RCC 7860 (cell line): ENCODE measurements around the gene XPR1.
"Not testable (repeated sequence)": the region's sequence is repeated elsewhere in the genome, so short reads cannot be mapped to it uniquely, and the experiment has no call there.

Experiments
- DNase-seq: peaks from one replicate; pipeline ENCODE4 v3.0.0-alpha.2; 2015; ENCODE audit warnings: low spot score
- FAIRE-seq: peaks from 2 replicates; lab custom pipeline; 2012; peaks lifted over from hg19 to GRCh38; lab: Jason Lieb, UNC

XPR1 gene

DNA sequence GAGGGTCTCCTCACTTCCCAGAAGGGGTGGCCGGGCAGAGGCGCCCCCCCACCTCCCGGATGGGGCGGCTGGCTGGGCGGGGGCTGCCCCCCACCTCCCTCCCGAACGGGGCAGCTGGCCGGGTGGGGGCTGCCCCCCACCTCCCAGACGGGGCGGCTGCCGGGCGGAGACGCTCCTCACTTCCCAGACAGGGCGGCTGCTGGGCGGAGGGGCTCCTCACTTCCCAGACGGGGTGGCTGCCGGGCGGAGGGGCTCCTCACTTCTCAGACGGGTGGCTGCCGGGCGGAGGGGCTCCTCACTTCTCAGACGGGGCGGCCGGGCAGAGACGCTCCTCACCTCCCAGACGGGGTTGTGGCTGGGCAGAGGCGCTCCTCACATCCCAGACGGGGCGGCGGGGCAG lies 78.9 kb downstream of the XPR1 start:
- DNase-seq, FAIRE-seq: not testable (repeated sequence)

DNA sequence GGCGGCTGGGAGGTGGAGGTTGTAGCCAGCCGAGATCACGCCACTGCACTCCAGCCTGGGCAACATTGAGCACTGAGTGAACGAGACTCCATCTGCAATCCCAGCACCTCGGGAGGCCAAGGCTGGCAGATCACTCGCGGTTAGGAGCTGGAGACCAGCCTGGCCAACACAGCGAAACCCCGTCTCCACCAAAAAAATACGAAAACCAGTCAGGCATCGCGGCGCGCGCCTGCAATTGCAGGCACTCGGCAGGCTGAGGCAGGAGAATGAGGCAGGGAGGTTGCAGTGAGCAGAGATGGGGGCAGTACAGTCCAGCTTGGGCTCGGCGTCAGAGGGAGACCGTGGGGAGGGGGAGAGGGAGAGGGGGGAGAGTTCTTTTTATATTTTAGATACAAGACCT lies 79.4 kb downstream of the XPR1 start:
- not testable (repeated sequence) for DNase-seq, FAIRE-seq

- FAIRE-seq = no peak
Measured at GRCh38 chr1:180720753-180721152, 88.9 kb downstream of the XPR1 start.

DNA sequence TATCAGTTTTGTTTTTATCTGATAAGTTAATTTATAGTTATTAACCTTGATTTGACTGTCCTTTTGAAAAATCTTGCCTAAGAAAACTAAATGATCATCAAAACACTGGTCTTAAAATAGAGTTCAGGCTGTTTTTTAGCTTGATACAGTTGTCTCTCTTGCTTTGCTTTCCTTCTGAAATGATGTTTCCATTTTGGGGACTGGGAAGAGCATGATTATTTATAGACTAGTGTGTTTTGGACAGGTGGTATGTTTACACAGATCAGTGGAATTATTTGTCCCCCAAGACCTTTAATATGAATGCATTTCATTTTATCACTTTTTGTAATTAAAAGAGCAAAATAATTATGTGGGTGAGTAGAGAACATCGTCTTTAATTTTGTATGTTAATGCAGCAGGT lies 90.8 kb downstream of the XPR1 start:
- DNase-seq = no peak
- no peak for FAIRE-seq

More at GRCh38 chr1:180720753-180721152, 88.9 kb downstream of the XPR1 start:
- DNase-seq = no peak

GRCh38 chr1:180724055-180724454 lies 92.2 kb downstream of the XPR1 start:
- no peak for FAIRE-seq

DNA sequence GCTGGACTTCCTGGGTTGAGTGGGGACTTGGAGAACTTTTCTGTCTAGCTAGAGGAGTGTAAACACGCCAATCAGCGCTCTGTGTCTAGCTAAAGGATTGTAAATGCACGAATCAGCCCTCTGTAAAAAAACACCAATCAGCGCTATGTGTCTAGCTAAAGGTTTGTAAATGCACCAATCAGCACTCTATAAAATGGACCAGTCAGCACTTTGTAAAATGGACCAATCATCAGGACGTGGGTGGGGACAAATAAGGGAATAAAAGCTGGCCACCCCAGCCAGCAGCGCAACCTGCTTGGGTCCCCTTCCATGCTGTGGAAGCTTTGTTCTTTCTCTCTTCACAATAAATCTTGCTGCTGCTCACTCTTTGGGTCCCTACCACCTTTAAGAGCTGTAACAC lies 94.2 kb downstream of the XPR1 start:
- not testable (repeated sequence) for FAIRE-seq

More at GRCh38 chr1:180724055-180724454, 92.2 kb downstream of the XPR1 start:
- DNase-seq = no peak

DNA sequence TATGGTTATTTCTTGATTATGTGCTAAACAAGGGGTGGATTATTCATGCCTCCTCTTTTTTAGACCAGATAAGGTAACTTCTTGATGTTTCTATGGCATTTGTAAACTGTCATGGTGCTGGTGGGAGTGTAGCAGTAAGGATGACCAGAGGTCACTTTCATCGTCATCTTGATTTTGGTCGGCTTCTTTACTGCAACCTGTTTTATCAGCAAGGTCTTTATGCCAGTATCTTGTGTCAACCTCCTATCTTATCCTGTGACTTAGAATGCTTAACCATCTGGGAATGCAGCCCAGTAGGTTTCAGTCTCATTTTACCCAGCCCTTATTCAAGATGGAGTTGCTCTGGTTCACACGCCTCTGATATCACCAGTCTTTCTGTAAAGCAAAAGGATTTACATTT lies 95.9 kb downstream of the XPR1 start:
- not testable (repeated sequence) for DNase-seq, FAIRE-seq

More for the DNA sequence above, 94.2 kb downstream of the XPR1 start:
- not testable (repeated sequence) for DNase-seq

DNA sequence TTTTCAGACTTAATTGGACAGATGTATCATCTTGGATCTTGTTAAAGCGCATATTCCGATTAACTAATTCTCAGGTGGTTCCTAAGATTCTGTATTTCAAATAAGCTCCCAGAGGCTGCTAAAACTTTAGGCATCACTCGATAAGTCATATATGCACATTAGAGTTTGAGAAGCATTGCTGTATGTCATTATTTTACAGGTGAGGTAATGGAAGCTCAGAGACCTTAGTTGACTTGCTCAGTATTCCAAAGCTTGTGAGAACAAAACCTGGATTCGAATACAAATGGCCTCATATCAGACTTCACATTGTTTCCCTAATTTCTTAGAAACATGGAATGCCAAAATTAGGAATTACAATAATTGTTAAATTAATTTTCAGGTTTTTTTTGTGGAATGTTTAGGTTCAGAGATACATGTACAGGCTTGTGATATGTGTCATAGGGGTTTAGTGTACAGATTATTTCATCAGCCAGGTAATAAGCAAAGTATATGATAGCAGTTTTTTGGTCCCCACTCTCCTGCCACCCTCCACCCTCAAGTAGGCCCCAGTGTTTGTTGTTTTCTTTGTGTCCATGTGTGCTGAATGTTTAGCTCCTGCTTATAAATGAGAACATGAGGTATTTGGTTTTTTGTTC lies 96.8 kb downstream of the XPR1 start:
- DNase-seq (no peak), FAIRE-seq (no peak)

GRCh38 chr1:180731131-180731530 lies 99.3 kb downstream of the XPR1 start:
- FAIRE-seq (no peak), DNase-seq (no peak)

- DNase-seq (no peak), FAIRE-seq (no peak)
Measured at GRCh38 chr1:180732866-180733265, 101.0 kb downstream of the XPR1 start.

- FAIRE-seq (no peak), DNase-seq (no peak)
Measured at GRCh38 chr1:180734366-180734765, 102.5 kb downstream of the XPR1 start.

DNA sequence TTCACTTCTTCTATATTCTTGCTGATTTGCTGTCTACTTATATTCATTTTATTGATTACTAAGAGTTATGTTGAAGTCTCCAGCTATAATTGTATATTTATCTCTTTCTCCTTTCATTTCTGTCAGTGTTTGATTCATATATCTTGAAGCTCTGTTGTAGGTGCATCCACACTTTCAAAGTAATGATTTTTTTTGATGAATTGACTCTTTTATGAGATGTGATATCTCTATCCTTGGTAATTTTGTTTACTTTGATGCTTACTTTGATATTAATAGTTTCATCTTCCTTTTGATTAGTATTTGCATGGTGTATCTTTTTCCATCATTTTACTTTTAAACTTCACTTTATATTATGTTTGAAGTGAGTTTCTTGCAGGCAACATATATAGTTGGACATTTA lies 110.8 kb downstream of the XPR1 start:
- no peak for FAIRE-seq
- DNase-seq = no peak

- DNase-seq (no peak), FAIRE-seq (no peak)
Measured at GRCh38 chr1:180743868-180744267, 112.0 kb downstream of the XPR1 start.

DNA sequence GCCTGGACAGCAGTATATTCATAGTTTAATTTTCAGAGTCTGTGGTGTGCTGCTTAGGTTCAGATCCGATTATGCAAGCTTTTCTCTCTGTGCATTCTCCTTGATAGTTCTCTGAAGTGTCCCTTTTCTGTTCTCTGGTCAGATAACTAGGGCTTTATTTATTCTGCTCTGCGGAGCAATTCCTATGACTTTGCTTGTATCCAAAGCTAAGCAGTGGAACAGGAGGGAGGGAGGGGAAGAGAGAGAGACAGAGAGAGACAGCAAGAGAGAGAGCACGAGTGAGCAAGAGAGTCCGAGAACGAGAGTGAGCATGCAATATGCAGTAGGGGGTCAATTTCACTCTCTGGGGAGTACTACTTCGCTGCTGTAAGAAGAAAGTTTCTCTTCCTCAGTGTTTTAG lies 113.3 kb downstream of the XPR1 start:
- FAIRE-seq = no peak

GRCh38 chr1:180751921-180752320 lies 120.1 kb downstream of the XPR1 start:
- FAIRE-seq (no peak), DNase-seq (no peak)

More for the DNA sequence above, 113.3 kb downstream of the XPR1 start:
- no peak for DNase-seq

GRCh38 chr1:180754453-180754852 lies 122.6 kb downstream of the XPR1 start:
- FAIRE-seq (no peak), DNase-seq (no peak)

GRCh38 chr1:180757657-180758056 lies 125.8 kb downstream of the XPR1 start:
- no peak for FAIRE-seq
- no peak for DNase-seq

DNA sequence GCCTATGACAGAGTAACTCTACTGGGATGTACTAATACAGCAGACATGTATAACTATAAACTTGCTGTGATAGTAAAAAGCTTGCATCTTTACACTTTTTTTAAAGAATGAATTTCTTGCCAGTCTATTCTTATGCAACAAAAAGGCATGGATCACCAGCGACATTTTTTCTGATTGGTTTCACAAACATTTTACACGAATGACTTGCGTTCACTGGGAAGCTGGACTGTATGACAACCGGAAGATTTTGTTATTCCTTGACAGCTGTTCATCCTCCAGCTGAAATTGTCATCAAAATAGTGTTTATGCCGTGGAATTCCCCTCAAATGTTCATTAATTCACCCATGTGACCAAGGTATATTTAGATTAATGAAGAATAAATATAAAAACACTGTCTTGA lies 131.0 kb downstream of the XPR1 start:
- DNase-seq (no peak), FAIRE-seq (no peak)

DNA sequence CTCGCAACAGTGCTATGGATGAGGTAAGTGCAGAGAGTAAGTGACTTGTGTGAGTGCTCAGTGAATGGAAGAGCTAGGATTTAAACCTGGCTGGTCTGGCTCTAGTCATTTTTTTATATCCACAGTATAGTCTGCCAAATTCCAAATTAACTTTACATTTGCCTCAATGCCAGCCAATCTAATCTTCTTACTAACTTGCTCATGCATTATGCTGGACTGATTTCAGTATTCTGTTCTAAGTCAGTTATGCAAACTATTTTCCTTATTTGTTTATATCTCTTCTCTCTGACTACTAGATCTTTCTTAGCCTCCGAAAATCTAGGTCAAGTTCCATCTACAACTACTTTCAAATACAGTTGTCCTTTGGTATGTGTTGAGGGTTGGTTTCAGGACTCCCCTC lies 133.3 kb downstream of the XPR1 start:
- no peak for FAIRE-seq
- no peak for DNase-seq

DNA sequence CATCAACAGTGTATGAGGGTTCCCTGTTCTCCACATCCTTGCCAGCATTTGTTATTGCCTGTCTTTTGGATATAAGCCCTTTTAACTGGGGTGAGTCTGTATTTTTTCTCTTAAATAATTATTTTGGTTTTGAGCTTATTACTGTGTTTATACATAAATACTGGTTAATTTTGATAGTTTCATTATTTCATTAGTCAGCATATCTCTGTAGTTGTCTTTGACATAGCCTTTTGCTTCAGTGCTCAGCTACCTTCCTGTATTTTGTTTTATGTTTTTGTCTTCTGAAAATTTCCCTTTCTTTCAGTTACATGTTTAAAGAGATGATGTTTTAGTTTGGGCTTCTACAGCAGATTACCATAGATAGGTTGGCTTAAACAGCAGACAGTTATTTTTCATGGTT lies 138.1 kb downstream of the XPR1 start:
- no peak for FAIRE-seq
- no peak for DNase-seq

- FAIRE-seq (peak; percentile 88), DNase-seq (peak; percentile 52)
Measured at GRCh38 chr1:180773210-180773865, 141.5 kb downstream of the XPR1 start.

GRCh38 chr1:180775801-180776200 lies 144.0 kb downstream of the XPR1 start:
- FAIRE-seq = no peak

More at GRCh38 chr1:180775801-180776200, 144.0 kb downstream of the XPR1 start:
- no peak for DNase-seq
